Measurements from ENCODE around the gene OPRL1.
A peak's percentile ranks its signal among the peaks of the same experiment; 100 is the strongest.
"Not testable (repeated sequence)": the region's sequence is repeated elsewhere in the genome, so short reads cannot be mapped to it uniquely, and the experiment has no call there.

OPRL1 gene

DNA sequence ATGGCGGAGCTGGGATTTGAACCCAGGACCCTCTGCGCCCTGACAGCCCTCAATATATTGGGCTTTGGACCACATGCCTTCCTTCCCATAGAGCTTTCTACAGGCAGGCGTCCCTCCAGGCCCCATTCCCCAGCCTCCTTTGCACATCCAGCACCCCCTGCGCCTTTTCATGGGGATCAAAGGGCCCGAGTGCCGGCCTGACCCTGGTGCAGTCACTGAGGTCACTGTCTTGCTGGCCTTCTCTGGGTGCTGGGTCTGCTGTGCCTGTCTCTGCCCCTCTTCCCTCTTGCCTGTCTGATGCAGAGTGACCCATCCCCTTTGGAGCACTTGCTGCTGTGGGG lies 1.7 kb downstream of the OPRL1 start:
- no peak overlapping the region for H3K27ac Mint-ChIP-seq
- H3K9me3 Mint-ChIP-seq, result no peaks in the 10 kb centered on the region
- H3K4me1 Mint-ChIP-seq, result peaks cover 56% of the 10 kb centered on the region
- H3K36me3 Mint-ChIP-seq, result peaks cover 5% of the 10 kb centered on the region
- ATAC-seq, result no peak
- no peak for DNase-seq (ENCODE audit: low spot score in 2 of 2)
- H3K4me3 Mint-ChIP-seq, result peak overlapping the region; percentile 78

DNA sequence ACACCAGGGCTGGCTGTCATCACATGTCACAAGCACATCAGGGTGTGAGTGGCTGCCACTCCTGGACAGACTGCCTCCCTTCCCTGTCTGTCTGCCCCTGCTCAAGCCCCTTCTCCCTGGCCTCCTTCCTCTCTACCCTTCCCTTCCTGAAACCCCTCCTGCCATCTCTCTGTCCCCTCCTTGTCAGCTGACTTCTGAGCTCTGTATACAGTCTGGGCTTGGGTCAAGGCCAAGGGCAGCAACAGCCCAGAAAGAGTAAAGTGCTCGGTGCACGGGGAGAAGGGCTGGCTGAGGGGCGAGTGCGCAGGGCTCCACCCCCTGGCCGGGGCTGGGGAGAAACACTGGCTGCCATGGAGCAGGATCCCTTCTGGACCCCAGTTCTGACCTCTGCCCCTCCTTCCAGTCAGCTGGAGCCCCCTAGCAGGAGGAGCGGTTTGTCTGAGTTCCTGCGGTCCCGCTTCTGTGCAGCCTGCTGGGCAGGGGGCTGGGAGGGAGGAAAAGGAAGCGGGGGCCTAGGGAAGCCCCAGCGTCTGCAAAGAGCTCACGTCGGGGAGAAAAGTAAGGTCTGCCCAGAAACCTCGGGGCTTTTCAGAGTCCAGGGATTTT lies 2.3 kb downstream of the OPRL1 start:
- ATAC-seq (no peak), DNase-seq (ENCODE audit: low spot score in 2 of 2) (no peak)
- H3K4me1 Mint-ChIP-seq, result peaks cover 51% of the 10 kb centered on the region
- H3K4me3 Mint-ChIP-seq, result peak overlapping the region; percentile 78
- peaks cover 5% of the 10 kb centered on the region for H3K36me3 Mint-ChIP-seq
- no peaks in the 10 kb centered on the region for H3K9me3 Mint-ChIP-seq
- no peak overlapping the region for H3K27ac Mint-ChIP-seq

DNA sequence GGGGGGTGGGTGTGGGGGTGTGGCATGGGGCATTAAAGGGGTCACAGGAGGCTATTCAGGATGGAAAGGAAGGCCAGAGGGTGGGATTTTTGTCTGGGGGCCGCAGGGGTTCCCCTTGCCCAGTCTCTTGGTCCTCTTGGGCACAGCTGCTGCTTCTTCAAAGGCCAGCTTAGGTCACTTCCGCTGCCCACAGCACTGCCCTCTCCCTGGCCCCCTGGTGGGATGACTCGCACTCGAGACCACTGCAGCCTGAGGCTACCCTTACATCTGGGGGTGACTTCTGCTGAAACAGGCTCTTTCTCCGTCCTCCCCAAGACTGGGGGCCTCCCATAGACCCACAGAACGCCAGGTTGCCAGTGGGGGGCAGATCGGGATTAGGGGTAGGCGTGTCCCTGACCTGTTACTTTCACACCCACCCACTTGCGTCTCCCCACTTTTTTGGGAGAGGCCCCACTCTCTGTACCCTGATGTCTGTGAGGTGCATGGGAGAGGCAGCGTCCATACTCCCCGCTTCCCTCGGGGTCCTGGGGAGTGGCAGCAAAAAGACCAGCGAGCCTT lies 3.0 kb downstream of the OPRL1 start:
- DNase-seq (ENCODE audit: low spot score in 2 of 2) (no peak), ATAC-seq (no peak)
- Mint-ChIP-seq H3K9me3 (no peaks in the 10 kb centered on the region), H3K36me3 (peaks cover 2% of the 10 kb centered on the region), H3K27ac (peak overlapping the region; percentile 54), H3K4me3 (peak overlapping the region; percentile 78), H3K4me1 (peaks cover 44% of the 10 kb centered on the region)

DNA sequence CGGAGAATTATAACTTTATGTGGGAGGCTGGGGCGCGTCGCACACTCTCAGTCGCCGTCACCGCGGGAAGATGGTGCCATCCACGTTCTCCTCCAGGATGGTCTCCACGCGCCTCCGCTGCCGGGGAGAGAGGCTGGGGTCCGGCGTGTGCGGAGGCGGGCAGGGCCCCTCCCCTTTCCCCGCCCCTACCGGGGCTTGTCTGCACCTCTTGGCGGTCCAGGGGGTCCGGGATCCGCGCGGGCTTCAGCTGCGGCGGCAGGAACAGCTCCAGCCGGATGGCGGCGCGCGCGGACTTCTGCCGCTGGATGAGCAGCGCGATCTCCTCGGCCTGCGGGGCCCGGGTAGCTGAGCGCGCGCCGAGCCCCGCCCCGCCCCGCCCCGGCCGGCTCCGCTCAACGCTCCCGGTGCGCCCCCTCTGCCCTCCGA lies 3.5 kb downstream of the OPRL1 start:
- peak overlapping the region; percentile 78 for H3K4me3 Mint-ChIP-seq
- H3K4me1 Mint-ChIP-seq, result peaks cover 39% of the 10 kb centered on the region
- no peaks in the 10 kb centered on the region for H3K36me3 Mint-ChIP-seq
- peak; percentile 66 for ATAC-seq
- H3K27ac Mint-ChIP-seq, result peak overlapping the region; percentile 54
- peak; percentile 59 to 78 for DNase-seq (ENCODE audit: low spot score in 2 of 2)
- H3K9me3 Mint-ChIP-seq, result no peaks in the 10 kb centered on the region

DNA sequence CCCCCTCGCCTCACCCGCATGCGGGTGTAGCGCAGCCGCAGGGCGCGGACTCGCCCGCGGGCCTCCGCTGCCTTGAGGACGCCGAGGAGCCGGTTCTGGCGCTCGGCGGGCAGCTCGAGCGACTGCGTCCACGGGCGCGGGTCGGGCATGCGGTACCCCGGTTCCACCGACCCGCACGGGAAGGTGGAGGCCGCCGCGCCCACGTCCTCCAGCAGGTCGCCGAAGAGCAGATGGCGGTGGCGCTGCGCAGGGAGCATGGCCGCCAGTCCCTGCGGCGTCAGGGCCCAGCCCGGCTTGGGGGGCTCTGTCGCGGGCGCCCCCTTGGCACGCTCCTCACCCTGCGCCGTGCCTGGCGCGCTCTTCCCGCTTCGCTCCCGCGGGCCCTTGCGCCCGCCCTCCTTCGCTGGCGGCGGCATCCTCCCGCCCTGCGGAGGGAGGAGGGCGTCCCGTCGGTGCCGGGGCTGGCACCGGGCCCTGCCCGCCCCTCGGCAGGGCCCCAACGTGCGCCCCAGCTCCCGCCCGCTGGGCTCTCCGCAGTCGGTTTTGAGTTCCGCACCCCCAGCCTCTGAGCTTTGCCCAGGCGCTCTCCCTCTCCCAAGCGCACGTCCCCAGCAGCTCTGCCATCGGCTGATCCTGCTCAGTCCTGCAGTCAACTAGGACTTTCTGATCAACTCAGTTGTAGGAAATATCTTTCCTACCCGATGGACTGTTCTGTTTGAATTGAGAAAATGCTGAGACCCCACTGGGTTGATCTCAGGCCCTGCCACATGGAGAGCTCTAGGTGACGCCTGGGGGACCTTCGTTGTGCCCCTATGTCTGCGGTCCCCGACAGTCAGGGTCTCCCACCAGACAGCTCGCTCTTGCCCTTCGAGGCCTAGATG lies 4.2 kb downstream of the OPRL1 start, which contains the start of gene LKAAEAR1:
Gene LKAAEAR1 (minus strand): TSS at position 595 of the 881 bp plus-strand sequence. CDS start 179 bp downstream, at position 416.
- DNase-seq (ENCODE audit: low spot score in 2 of 2) (no peak), ATAC-seq (no peak)
- H3K4me3 Mint-ChIP-seq, result peak within 1 kb of the TSS; percentile 79
- no peaks in the 10 kb centered on the region for H3K36me3 Mint-ChIP-seq
- no peaks in the 10 kb centered on the region for H3K9me3 Mint-ChIP-seq
- peaks cover 34% of the 10 kb centered on the region for H3K4me1 Mint-ChIP-seq
- peak within 1 kb of the TSS; percentile 54 for H3K27ac Mint-ChIP-seq

DNA sequence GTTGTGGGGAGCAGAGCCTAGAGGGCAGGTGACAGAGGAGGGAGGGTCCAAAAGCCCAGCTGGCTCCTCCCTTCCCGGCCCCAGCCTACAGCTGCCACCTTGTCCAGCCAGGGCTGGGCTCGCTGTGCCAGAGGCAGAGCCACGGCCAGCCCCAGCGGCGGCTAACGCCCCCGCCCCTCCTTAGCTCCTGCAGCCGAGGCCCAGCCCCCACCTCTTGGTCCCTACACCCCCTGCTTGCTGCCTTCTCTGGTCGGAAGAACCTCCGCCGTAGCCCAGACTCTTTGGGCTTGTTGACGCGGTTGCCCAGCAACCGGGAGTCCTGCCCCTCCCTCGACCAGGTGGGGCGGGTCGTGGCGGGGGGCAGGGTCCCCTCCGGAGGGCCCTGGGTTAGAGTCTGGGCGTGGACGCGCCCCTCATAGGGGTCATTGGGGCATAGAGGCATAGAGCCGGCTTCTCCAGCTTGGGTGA lies 4.8 kb downstream of the OPRL1 start:
- ATAC-seq (no peak), DNase-seq (ENCODE audit: low spot score in 2 of 2) (no peak)
- H3K4me1 Mint-ChIP-seq, result peaks cover 32% of the 10 kb centered on the region
- H3K36me3 Mint-ChIP-seq, result no peaks in the 10 kb centered on the region
- H3K4me3 Mint-ChIP-seq, result peak overlapping the region; percentile 79
- H3K9me3 Mint-ChIP-seq, result no peaks in the 10 kb centered on the region
- no peak overlapping the region for H3K27ac Mint-ChIP-seq

DNA sequence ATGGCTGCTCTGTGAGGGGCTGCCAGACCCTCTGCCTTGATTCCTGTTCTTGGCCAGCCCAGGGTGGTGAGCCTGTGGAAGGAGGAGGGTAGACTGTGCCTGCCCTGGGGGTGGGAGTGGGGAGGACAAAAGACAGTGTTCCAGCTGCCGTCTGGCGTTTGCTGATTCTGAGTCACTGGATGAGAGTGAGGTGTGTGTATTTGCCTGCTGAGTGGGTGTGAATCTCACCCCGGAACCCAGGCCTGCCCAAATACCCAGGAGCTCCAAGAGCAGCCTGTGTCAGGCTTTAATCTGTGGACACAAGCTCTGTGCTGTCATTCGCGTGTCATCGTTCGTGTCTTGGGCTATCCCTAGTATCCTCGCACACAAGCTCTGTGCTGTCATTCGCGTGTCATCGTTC lies 6.9 kb downstream of the OPRL1 start:
- H3K36me3 Mint-ChIP-seq, result no peaks in the 10 kb centered on the region
- H3K4me1 Mint-ChIP-seq, result peaks cover 23% of the 10 kb centered on the region
- no peak overlapping the region for H3K4me3 Mint-ChIP-seq
- no peaks in the 10 kb centered on the region for H3K9me3 Mint-ChIP-seq
- no peak overlapping the region for H3K27ac Mint-ChIP-seq
- ATAC-seq (no peak), DNase-seq (ENCODE audit: low spot score in 2 of 2) (no peak)

DNA sequence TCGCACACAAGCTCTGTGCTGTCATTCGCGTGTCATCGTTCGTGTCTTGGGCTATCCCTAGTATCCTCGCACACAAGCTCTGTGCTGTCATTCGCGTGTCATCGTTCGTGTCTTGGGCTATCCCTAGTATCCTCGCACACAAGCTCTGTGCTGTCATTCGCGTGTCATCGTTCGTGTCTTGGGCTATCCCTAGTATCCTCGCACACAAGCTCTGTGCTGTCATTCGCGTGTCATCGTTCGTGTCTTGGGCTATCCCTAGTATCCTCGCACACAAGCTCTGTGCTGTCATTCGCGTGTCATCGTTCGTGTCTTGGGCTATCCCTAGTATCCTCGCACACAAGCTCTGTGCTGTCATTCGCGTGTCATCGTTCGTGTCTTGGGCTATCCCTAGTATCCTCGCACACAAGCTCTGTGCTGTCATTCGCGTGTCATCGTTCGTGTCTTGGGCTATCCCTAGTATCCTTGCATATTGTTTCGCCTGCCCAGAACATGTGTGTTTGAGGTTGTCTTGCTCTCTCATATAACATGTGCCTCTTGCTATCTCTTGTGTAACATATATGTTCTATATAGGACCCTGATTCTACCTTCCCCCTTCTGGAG lies 7.4 kb downstream of the OPRL1 start:
- H3K9me3 Mint-ChIP-seq; DNase-seq (ENCODE audit: low spot score in 2 of 2); H3K36me3 Mint-ChIP-seq; H3K27ac Mint-ChIP-seq; H3K4me3 Mint-ChIP-seq; ATAC-seq: not testable (repeated sequence)
- H3K4me1 Mint-ChIP-seq, result peaks cover 21% of the 10 kb centered on the region

DNA sequence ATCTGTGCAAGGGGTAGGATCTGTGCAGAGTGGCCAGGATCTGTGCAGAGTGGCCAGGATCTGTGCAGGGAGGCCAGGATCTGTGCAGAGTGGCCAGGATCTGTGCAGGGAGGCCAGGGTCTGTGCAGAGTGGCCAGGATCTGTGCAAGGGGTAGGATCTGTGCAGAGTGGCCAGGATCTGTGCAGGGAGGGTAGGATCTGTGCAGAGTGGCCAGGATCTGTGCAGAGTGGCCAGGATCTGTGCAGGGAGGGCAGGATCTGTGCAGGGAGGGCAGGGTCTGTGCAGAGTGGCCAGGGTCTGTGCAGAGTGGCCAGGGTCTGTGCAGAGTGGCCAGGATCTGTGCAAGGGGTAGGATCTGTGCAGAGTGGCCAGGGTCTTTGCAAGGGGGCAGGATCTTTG lies 8.7 kb downstream of the OPRL1 start:
- ATAC-seq; DNase-seq (ENCODE audit: low spot score in 2 of 2); H3K4me3 Mint-ChIP-seq; H3K9me3 Mint-ChIP-seq; H3K27ac Mint-ChIP-seq; H3K36me3 Mint-ChIP-seq: not testable (repeated sequence)
- H3K4me1 Mint-ChIP-seq, result peaks cover 14% of the 10 kb centered on the region

DNA sequence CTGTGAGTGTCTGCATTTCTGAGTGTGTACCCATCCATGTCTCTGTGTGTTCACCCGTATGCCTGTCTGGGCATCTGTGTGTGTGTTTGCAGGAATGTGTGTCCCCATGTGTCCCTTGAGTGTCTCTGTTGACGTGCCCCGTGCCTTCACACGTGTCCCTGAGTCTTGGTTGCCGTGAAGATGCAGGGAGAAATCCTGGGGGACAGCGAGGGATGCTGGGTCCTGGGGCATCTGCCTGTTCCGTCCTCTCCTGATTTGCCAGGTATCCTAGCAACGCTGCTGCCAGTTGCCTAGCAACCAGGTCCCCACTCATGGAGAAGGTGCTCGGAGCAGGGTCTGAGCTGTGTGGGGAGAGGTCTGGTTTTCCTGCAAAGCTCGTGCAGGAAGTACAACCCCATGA lies 10.3 kb downstream of the OPRL1 start:
- no peak for ATAC-seq
- H3K4me1 Mint-ChIP-seq, result peaks cover 6% of the 10 kb centered on the region
- no peak overlapping the region for H3K27ac Mint-ChIP-seq
- no peak for DNase-seq (ENCODE audit: low spot score in 2 of 2)
- H3K9me3 Mint-ChIP-seq, result no peaks in the 10 kb centered on the region
- no peaks in the 10 kb centered on the region for H3K36me3 Mint-ChIP-seq
- no peak overlapping the region for H3K4me3 Mint-ChIP-seq

DNA sequence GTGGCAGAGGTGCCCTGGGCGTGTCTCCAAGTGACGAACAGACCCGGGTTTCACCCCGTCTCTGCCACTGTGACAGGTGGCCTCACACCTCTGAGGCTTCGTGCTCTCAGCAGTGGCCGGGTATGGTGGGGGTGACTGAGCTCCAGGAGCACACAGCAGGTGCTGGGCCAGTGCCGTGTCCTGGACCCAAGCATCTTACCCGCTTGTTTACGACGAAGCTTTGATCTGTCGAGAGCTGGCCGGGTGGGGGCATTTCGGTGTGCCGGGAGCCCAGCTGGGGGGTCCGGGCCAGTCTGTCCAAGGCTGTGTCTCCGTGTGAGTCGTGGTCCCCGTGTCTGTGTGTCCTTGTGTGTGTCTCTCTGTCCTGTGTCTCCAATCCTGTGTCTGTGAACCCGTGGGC lies 11.5 kb downstream of the OPRL1 start:
- Mint-ChIP-seq H3K36me3 (no peaks in the 10 kb centered on the region), H3K4me1 (peaks cover 6% of the 10 kb centered on the region)

DNA sequence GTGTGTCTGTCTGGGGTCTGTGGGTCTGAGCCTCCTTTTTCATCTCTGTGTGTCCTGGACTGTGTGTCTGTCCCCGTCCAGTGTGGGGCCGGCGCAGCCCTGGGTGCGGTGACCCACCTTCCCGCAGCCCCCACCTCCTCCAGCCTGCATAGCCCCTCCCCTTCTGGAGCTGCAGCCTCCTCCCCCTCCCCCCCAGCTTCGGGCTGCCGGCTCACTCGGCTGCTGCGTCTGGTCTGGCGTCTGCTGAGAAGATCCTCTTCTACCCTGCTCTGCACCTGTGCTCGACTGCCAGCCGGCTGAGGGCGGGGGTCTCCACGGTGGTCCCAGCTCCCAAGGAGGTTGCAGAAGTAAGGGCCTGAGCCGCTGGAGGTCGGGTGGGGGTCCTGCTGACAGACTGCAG lies 11.9 kb downstream of the OPRL1 start:
- no peaks in the 10 kb centered on the region for H3K9me3 Mint-ChIP-seq
- H3K4me1 Mint-ChIP-seq, result peaks cover 6% of the 10 kb centered on the region
- no peaks in the 10 kb centered on the region for H3K36me3 Mint-ChIP-seq
- H3K4me3 Mint-ChIP-seq, result no peak overlapping the region
- H3K27ac Mint-ChIP-seq, result no peak overlapping the region
- peak; percentile 15 for ATAC-seq
- DNase-seq (ENCODE audit: low spot score in 2 of 2), result no peak

More for the DNA sequence above, 11.5 kb downstream of the OPRL1 start:
- H3K4me3 Mint-ChIP-seq, result no peak overlapping the region
- no peak overlapping the region for H3K27ac Mint-ChIP-seq
- DNase-seq (ENCODE audit: low spot score in 2 of 2), result no peak
- H3K9me3 Mint-ChIP-seq, result no peaks in the 10 kb centered on the region
- peak; percentile 9 for ATAC-seq

DNA sequence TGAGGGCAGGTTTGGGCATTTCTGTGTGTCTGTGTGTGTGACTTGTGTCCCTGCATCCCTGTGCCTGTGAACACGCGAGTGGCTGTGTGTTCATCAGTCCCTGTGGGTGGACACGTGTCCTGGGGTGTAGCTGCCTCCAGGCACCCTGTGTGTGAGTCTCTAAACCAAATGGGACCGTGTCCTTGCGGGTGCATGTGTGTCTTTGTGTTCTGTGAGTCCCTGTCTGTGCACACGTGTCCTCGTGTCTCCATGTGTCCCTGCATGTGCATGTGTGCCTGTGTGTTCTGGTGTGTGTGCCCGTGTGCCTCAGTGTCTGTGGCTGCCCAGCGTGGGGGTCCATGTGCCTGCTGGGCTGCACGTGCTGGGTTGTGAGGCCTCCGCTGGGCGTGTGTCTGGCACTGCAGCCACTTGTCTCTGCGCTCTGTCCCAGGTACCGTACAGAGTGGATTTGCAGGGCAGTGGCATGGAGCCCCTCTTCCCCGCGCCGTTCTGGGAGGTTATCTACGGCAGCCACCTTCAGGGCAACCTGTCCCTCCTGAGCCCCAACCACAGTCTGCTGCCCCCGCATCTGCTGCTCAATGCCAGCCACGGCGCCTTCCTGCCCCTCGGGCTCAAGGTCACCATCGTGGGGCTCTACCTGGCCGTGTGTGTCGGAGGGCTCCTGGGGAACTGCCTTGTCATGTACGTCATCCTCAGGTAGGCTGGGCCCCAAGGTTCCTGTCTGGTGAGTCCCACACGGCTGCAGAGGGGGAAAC lies 12.6 kb downstream of the OPRL1 start:
- H3K27ac Mint-ChIP-seq, result no peak overlapping the region

DNA sequence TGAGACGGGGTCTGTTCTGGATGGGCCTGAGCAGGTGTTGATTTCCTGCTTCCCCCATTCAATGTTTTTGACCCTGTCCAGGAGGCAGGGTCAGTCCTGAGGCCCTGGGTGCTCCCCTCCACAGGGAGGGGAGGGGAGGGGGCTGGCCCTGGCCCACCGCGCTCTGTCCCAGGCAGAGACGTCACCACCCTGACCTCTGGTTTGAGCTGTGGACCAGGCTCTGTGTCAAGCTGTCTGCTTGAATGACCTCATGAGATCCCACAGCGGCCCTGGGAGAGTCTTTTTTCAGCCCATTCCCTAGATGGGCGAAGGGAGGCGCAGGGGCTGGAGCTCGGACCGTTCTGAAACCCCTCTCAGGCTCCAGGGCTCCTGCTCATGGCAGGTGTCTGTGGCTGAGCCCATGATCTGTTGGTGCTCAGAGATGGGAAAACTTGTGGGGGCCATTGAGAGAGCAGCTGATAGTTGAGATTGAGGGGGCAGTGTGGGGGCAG lies 13.2 kb downstream of the OPRL1 start:
- peaks cover 6% of the 10 kb centered on the region for H3K4me1 Mint-ChIP-seq
- H3K9me3 Mint-ChIP-seq, result no peaks in the 10 kb centered on the region
- H3K27ac Mint-ChIP-seq, result no peak overlapping the region
- ATAC-seq, result no peak
- DNase-seq (ENCODE audit: low spot score in 2 of 2), result no peak
- no peak overlapping the region for H3K4me3 Mint-ChIP-seq
- H3K36me3 Mint-ChIP-seq, result no peaks in the 10 kb centered on the region

More for the DNA sequence above, 12.6 kb downstream of the OPRL1 start:
- Mint-ChIP-seq H3K9me3 (no peaks in the 10 kb centered on the region), H3K4me3 (no peak overlapping the region), H3K36me3 (no peaks in the 10 kb centered on the region), H3K4me1 (peaks cover 6% of the 10 kb centered on the region)
- ATAC-seq (peak; percentile 12), DNase-seq (ENCODE audit: low spot score in 2 of 2) (no peak)

DNA sequence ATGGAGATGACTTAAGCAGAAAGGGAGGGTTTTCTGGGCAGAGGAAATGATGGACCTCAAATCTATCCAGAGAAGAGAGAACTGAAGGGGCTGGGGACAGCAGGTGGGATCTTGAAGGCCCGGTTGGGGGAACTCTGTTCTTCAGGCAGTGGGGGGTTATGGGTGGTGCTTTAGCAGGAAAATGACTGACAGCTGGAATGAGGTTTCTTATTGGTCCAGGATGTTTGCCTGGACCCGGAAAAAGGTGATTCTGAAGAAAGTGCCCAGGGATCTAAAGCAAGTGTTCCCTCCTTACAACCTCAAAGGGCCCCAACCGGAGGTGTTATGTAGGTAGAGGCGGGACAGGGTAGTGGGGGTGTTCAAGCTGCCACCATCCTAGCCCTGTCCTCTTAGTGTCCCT lies 15.6 kb downstream of the OPRL1 start:
- Mint-ChIP-seq H3K36me3 (no peaks in the 10 kb centered on the region), H3K4me1 (peaks cover 6% of the 10 kb centered on the region), H3K27ac (no peak overlapping the region), H3K9me3 (no peaks in the 10 kb centered on the region), H3K4me3 (no peak overlapping the region)
- DNase-seq (ENCODE audit: low spot score in 2 of 2) (no peak), ATAC-seq (no peak)
